GM18907 (cell line): ENCODE measurements around the gene TMEM123.

ENCODE experiments used
- ATAC-seq: cut with Tn5 transposase; IDR thresholded peaks from one replicate; pipeline ENCODE4 v1.9.1; 2021; ENCODE audit warnings: mild to moderate bottlenecking, moderate library complexity; ENCODE audit not compliant: unreplicated experiment

Gene TMEM123

DNA sequence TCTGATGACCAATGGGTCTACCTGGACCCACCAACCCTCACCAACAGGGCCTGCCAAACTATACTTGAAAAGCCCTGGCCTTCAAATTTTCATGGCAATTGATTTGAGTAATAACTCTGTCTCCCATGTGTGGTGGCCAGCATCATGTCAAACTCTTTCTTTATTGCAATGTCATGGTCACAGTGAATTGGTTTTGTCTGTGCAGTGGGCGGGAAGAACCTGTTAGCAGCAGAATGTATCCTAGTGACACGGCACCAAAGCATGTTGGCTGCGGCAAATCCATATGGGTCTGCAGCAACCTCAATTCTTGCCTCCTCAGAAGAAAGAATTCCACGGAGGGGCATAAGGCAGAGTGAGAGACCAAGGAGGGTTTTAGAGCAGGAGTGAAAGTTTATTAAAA, 19.6 kb upstream of the TMEM123 start:
- no peak for ATAC-seq

DNA sequence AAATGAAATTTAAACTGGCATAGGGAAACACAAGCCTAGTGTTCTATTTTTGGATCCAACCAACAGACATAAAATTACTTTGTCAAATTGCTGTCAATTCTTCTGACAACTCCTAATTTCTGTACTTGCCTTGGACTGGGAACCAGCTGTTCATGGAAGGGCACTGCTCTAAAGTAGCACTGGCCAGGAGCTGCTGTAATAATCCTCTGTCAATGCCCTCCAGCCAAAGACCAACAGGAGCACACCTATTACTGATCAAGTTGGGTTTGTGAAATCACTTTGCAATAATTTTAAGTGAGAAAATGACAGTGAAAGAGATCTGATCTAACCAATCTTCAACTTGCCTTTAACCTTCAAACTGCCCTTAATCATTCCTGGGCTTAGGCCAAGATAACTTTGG, 18.9 kb upstream of the TMEM123 start:
- no peak for ATAC-seq

DNA sequence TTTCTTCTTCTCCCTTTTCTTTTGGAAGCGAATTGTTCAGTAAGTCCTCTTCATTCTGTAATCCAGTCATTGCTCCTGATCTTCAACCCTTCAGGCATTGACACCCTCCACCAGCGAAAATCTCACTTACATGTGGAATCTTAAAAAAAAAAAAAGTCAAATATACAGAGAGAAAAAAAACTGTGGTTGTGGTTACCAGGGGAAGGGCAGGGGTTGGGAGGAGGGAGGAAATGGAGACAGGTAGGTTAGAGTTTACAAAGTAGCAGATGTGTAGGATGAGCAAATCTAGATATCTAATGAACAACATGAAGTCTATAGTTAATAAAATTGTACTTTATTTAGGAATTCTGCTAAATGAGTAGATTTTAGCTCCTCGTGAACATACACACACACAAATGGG, 17.7 kb upstream of the TMEM123 start:
- no peak for ATAC-seq

DNA sequence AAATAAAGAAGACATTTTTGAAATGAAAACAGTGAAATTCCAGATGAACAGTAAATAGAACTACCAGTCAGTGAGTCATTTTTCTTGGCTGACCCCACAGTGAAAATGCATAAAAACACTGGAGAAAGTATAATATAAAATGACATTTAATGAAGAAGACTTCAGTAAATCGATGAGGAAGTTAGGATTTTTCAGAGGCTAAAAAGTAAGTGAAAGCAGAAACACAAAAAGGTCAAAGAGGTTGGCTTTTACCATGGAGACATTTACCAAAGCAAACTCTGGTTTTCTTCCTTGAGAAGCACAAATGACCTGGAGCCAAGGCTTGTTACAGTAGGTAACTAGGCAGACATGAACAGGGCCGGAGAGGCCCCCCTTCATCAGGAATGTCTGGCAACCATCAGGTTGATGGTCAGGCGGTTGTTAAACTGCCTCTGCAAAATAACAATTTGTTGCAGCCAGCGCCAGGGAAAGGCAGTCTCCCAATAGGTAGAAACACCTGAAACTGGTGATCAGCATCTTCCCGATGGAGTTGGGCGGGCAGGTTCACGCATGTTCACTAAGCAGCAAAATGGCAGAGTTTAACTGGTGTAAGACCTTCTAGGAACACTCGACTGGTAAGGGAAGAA, 16.7 kb upstream of the TMEM123 start:
- no peak for ATAC-seq

DNA sequence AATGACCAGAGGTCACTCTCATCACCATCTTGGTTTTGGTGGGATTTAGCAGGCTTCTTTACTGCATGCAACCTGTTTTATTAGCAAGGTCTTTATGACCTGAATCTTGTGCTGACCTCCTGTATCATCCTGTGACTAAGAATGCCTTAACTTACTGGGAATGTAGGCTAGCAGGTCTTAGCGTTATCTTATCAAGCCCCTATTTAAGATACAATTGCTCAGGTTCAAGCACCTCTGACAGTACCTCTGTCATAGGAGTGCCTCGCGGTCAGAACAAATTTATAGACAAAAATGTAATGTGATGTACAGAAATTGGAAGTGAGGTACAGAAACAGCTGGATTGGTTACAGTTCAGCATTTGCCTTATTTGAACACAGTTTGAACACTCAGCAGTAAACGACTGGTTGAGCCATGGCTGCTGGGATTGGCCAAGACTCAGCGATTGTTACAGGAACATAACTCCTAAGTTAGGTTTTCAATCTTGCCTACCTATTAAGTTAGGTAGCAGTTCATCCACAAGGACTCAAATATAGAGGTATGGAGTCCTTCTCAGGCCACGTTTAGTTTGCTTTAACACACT, 16.1 kb upstream of the TMEM123 start:
- ATAC-seq = no peak

DNA sequence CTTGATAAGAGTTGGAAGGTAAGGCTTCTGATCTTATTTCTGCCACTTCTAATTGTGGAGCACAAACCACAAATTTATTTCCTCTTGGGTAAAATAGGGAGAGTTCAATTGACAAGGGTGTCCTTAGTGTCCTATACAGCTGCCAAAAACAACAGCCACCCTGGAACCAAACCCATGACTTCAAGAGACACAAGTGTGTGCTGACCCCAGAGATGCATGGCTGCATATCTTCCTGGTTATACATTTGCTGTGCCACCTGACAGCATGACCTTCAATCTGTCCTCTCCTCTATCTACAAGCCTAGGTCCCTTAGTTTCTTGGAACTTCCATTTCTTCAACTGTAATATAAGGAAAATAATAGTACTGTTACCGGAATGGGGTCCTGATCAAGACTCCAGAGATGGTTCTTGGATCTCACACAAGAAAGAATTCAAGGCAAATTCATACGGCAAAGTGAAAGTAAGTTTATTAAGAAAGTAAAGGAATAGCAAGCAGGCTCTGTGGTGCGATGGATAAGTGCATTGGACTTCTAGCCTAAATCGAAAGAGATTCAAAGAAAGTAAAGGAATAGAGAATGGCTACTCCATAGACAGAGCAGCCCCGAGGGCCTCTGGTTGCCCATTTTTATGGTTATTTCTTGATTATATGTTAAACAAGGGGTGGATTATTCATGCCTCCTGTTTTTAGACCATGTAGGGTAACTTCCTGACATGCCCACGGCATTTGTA, 15.5 kb upstream of the TMEM123 start:
- ATAC-seq = no peak

DNA sequence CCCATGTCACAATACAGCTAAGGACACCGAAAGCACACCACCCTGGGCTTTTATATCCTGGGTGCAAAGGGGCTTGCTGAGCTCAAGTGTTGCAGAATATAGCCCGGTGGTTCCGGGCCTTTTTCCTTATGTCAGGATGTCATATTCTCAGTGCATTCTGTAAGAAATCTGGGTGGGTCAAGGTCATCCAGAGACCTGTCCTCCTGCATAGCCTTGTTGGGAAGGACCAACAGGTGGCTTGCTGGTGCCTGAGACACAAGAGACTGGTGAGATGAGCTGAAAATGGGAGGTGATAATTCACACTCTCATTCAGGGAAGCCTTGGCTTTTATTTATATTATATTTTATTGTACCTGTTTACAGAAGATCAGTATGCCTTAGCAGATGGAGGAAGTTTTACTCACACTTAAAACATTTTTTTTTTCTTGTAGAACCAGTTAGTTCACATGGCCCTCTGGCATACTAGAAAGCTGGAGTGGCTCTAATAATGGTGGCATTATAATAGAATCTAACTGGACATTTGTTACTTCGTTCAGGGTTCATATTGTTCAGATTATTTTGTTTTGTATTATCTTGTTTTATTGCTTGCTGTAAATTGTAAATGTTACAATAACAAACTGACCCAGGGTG, 14.6 kb upstream of the TMEM123 start:
- no peak for ATAC-seq

DNA sequence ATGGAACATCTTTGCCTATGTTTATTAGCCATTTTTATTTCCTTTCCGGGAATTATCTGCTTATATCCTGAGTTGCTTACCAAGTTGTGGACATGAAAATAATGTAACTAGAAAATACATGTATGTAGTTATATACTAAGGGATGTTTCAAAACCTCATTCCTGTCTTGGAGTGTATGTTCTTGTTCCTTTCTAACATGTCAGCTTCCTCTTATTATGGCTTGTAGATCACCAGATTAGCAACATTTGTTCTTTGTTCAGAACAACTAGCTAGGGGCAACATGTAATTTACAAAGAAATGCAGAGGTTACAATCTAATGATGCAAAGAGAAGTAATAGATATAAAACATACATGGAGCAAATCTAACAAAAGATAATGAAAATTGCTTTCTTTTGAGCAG, 13.1 kb upstream of the TMEM123 start:
- no peak for ATAC-seq

DNA sequence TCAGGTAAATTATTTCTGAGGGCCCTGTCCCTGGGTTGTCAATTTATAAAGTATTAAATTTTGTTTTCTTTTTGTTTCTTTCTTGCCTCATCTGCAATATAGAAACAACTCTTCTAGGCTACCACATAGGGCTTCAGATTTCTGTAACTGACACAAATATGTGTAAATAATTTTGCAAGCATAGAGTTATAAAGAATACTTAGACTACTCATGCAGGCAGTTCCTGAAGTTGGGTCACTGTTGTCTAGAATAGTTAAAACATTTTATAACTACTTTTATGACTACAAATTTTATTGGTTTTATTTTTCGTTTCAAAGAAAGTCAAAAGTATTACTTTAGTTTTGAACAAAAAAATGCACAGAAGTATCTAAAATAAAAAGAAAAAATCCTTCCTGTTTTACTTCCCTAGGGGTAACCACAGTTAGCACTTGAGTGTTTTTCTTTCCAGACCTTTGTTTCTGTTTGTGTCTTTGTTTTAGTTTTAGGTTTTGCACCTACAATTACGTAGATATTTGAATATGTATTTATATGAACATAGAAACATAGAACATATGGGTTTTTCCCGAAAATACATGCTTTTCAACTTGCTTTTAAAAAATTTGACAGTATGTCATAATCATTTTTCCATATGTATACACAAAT, 12.4 kb upstream of the TMEM123 start:
- ATAC-seq = no peak

DNA sequence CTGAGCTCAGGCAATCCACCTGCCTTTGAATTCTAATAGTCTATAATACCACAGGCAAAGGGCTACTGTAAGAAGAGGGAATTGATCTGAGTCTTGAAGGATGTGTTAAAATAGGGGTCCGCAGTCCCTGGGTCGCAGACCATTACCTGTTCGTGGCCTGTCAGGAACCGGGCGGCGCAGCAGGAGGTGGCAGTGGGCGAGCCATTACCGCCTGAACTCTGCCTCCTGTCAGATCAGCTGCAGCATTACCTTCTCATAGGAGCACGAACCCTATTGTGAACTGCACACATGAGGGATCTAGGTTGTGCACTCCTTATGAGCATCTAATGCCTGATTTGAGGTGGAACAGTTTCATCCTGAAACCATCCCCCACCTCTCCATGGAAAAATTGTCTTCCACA, 11.5 kb upstream of the TMEM123 start:
- no peak for ATAC-seq

DNA sequence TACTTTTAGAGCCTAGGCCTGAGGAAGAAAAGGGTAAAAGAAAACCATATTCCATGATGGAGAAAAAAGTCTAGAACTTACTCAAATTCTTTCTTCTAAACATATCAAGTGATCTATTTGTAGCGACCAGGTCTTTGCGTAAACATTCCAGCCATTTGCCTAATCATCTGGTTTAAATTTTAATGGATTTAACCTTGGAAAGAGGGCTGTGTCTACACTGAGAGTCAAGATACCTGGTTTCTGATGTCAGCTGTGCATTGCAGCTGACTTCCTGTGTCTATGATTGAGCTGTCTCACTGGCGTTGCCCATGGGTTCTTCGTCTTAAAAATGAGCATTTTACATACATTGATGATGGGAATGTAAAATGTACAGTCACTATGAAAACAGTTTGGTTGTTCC, 10.0 kb upstream of the TMEM123 start:
- no peak for ATAC-seq

DNA sequence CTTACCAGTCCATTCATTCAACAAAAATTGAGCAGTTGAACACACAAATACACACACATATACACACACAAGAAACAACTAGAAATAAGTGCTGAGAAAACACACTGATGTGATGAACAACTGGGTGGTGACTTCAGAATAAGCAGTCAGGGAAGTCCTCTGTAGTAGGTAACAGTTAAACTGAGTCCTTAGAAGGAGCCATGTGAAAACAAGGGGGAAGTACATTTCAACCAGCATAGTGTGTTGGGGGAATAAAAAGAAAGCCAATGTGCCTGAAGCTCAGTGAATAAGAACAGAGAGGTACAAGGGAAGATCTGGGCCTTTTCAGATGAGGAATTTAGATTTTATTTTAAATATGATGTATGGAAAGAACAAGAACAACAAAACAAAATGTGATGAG, 6.8 kb upstream of the TMEM123 start:
- ATAC-seq = peak; percentile 39

DNA sequence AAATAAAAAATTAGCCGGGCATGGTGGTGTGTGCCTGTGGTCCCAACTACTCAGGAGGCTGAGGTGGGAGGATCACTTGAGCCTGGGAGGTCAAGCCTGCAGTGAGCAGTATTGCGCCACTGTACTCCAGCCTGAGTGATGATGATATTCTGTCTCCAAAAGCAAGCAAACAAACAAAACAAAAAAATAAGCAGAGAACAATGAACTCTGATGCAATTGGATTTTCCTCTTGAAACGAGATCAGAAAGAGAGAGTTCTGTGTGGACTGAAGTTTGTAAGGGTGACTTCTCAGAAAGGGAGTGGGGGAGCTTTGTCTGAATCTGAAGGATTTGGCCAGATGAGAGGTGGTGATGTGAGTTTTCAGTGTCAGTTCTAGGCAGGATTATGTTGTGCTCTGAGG, 6.0 kb upstream of the TMEM123 start:
- no peak for ATAC-seq

DNA sequence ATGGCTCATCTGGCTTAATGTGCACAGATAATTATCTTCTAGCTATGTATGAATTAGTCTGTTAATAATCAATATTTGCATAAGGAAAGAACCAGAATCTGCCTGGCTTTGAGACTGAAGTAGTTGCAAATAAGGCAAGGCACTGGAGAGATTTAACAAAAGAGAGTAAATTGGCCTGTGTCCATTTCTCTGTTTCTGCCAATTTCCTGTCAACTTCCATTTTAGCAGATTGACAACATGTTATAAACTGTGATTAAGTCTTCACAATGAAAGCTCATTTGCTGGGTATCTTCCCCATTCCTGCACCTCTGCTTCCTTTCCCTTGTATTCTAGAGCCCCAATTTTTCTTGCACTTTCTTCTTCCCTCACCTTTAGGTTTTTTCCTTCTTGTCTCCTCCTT, 5.3 kb upstream of the TMEM123 start:
- ATAC-seq = no peak

DNA sequence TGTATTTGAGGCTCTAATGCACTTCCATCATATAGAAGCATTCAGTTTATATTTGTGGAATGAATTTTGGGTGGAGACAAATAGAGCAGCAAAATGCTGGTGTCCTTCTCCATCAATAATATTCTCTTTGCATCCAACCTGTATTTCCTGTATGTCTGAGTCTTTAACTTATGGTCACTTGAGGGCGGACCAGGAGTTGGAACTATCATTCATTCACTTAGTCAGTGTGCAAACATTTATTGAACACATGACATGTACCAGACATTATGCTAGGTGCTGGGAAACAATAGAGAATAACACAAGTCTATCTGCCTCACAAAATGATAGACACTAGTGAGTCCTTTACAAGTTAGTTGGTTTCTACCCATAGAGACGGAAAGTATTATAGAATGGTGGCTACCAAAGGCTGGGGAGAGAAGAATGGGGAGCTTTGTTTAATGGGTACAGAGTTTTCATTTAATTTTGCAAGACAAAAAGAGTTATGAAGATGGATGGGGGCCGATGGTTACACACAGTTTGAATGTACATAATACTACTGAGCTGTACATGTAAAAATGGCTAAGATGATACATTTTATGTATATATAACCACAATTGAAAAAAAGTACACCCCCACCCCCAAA, 4.6 kb upstream of the TMEM123 start:
- ATAC-seq = no peak

DNA sequence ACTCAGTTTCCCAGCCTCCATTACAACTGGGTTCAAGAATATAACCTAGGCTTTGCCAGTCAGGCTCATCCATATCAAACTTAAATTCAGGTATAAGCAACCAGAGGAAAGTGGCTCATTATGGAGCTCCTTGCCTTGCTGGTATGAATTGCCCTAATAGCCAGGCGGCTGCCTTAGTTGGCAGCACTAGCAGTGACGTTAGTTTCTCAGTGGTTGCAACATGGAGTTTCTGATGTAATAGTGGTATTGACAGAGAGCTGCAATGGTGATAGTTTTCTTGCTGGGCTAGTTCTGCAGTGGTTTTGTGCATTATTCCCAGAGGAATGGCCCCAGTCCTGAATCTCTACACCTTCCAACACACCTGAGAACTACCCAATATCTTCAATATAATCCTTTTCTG, 3.8 kb upstream of the TMEM123 start:
- ATAC-seq = no peak

DNA sequence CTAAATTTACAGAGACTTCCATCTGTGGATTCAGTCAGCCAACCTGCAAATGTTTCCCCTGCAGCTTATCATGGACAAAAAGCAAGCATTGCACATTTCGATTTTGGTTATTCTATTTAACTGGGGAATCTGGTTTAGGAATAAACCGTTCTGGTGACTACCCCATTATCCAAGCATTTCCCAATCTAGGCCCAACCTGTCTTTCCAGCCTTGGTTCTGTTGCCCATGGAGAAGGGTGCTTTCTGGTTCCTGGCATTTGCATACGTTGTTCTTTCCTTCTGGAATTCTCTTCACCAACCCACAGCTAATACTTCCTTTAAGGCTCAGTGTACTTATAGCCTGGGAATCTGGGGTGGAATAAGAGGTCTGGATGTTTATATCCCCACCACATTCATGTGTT, 1.4 kb upstream of the TMEM123 start:
- ATAC-seq = no peak

DNA sequence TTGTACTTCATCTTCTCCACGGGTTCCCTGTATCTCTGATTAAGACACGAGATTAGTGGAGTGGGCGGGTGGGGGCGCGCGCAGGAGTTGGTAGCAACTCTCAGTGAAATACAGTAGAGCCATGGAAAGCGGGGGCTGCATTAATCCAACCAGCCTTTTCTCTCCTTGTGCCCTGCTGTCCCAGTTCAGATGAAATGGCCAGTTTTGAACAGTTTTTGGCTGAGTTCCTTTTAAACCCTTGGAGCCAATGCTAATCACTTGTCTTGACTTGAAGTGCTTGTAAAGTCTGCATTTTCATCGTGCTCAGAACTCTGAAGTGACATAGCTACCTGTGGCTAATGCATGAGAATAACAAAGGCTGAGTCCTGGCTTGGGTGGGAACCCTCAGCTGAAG, 734 bp upstream of the TMEM123 start:
- no peak for ATAC-seq

DNA sequence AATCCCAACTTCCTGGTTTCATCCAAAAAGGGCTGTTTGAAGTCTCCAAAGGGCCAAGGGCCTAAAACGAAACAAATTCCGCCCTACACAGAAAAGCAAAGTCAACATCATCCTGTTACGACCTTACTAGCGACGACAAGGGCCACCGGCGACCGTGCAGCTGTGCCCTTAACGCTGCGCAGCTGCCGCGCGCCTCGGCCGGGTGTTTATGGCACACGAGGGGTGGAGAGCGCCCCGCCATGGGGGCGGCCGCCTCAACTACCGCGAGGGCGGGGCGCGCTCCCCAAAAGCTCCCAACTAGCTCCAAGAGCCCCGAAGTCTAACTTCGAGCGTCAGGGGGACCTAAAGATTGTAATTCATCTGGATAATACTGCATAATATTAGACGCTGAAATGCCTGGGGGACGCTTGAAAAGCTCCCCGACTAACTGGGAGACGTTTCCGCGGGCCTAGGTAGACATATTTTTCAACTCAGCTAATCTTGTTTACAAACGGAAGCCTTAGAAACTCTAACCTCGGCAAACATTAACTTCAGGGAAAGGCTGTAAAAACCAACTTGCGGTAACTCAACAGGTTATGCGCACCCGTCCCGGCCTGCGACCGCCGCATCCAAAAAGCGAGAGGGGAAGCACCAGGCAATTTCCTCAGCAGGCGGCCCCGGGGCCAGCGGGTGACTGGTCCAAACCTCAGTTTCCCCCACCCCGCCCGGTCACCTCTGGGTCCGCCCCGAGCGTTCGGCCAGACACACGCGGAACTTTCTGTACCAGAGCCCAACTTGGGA, 694 bp downstream of the TMEM123 start:
- ATAC-seq = peak; percentile 71

DNA sequence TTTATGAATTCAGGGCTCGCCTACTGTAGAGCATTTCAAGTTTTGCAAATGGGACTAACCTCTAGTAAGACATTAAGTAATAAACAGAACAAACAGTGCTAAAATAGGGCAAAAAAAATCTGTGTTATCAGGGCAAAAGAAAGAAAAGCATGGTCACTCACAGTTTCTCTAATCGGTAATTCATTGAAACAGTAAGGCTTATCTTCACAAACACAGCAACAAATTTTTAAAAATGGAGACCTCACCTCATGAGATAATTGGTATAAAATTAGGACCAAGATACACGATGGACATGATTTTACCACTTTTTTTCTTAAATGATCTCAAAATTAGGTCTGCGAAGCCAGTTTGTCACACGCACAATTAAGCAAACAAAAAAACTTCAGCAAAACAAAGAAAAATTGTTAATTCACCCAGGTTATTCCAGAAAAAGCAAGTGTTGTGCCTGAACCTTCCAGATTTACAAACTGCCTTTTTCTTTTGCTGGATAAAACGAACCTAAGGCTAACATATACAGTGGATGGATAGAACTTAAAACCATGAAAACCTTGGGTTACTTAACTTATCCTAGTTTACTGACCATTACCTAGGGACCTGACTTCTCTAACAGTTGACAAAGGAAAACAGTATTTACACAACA, 1.4 kb downstream of the TMEM123 start:
- ATAC-seq = no peak
